Activated T-cell treated with anti-CD3 and anti-CD28 coated beads, Interleukin-2, amount 50 U/mL, for 24 hours (primary cell): ENCODE results near the gene POU2F3.
A peak's percentile ranks its signal among the peaks of the same experiment; 100 is the strongest.

Experiments
- DNase-seq: peaks from one replicate; pipeline ENCODE4 v3.0.0-alpha.2; 2020
- H3K27ac Mint-ChIP-seq: 2 replicates; pipeline ENCODE4 v1.8.0; 2020; ENCODE audit warnings: mild to moderate bottlenecking, mixed read lengths
- H3K27me3 Mint-ChIP-seq: 2 replicates; pipeline ENCODE4 v1.8.0; 2020; ENCODE audit warnings: mixed read lengths
- H3K36me3 Mint-ChIP-seq: 2 replicates; pipeline ENCODE4 v1.8.0; 2020; ENCODE audit warnings: low read depth, mixed read lengths
- H3K4me1 Mint-ChIP-seq: 2 replicates; pipeline ENCODE4 v1.8.0; 2020; ENCODE audit warnings: low read depth, mixed read lengths
- H3K4me3 Mint-ChIP-seq: 2 replicates; pipeline ENCODE4 v1.8.0; 2020; ENCODE audit warnings: mild to moderate bottlenecking, moderate library complexity, mixed read lengths
- H3K9me3 Mint-ChIP-seq: 2 replicates; pipeline ENCODE4 v1.8.0; 2020; ENCODE audit warnings: mixed read lengths

The POU2F3 gene

GRCh38 chr11:120290956-120291355 lies 51.0 kb downstream of the POU2F3 start:
- H3K36me3 Mint-ChIP-seq: no peaks in the 10 kb centered on the region
- H3K4me3 Mint-ChIP-seq: no peak overlapping the region
- H3K4me1 Mint-ChIP-seq: peaks cover 2% of the 10 kb centered on the region
- H3K27ac Mint-ChIP-seq: no peak overlapping the region
- no peak for DNase-seq
- H3K27me3 Mint-ChIP-seq: peaks cover 61% of the 10 kb centered on the region
- H3K9me3 Mint-ChIP-seq: no peaks in the 10 kb centered on the region

- H3K27ac Mint-ChIP-seq: no peak overlapping the region
- H3K27me3 Mint-ChIP-seq: peaks cover 73% of the 10 kb centered on the region
- no peaks in the 10 kb centered on the region for H3K36me3 Mint-ChIP-seq
- no peak for DNase-seq
- no peak overlapping the region for H3K4me3 Mint-ChIP-seq
- H3K4me1 Mint-ChIP-seq: peaks cover 2% of the 10 kb centered on the region
- no peaks in the 10 kb centered on the region for H3K9me3 Mint-ChIP-seq
These were observed 53.3 kb downstream of the POU2F3 start for GRCh38 chr11:120293038-120293800.

- DNase-seq: no peak
- Mint-ChIP-seq H3K27ac (no peak overlapping the region), H3K36me3 (no peaks in the 10 kb centered on the region), H3K27me3 (peaks cover 75% of the 10 kb centered on the region), H3K4me1 (peaks cover 2% of the 10 kb centered on the region), H3K4me3 (no peak overlapping the region), H3K9me3 (no peaks in the 10 kb centered on the region)
These were observed 54.2 kb downstream of the POU2F3 start for GRCh38 chr11:120294096-120294495.

DNA sequence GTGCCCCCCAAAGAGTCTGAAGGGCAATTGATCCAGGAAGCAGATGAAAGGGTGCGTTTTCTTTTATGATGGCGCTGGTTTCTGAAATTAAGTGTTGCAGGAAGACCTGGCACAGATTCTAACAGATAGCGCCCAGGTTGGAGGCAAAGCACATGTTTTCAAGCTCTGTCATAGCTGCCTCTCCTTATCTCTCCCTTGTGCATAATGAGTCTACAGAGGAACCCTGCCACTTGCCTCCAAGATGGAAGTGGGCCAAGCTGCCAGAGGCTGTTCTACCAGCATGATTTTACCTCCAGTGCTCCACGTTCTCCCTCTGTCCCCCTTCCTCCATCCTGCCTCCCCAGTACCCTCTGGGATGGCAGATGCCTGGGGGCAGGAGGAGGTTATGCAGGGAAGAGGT lies 55.2 kb downstream of the POU2F3 start:
- no peak for DNase-seq
- Mint-ChIP-seq H3K36me3 (no peaks in the 10 kb centered on the region), H3K27me3 (peaks cover 75% of the 10 kb centered on the region), H3K9me3 (no peaks in the 10 kb centered on the region), H3K27ac (no peak overlapping the region), H3K4me3 (no peak overlapping the region), H3K4me1 (no peaks in the 10 kb centered on the region)

GRCh38 chr11:120296554-120296953 lies 56.6 kb downstream of the POU2F3 start:
- Mint-ChIP-seq H3K4me1 (no peaks in the 10 kb centered on the region), H3K9me3 (no peaks in the 10 kb centered on the region), H3K36me3 (no peaks in the 10 kb centered on the region), H3K4me3 (no peak overlapping the region), H3K27ac (no peak overlapping the region), H3K27me3 (peaks cover 79% of the 10 kb centered on the region)
- no peak for DNase-seq

DNA sequence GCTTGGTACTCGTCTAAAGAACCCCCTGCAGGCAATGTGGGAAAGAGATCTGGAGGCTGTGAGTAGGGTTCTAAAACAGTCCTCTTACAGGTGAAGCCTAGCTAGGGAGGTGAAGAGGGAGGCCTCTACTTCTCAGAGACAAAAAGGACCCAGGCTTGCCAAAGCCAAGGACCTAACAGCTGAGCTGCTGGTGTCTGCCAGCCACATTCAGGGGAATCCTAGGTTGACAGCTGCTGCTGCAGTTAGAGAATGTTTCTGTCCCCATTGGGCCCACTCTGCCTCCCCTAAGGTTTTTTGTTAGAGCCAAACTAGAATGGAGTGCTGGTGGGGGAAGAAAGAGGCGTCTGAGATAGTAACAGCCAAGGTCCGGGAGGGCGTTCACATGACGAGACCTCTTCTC lies 58.5 kb downstream of the POU2F3 start:
- no peaks in the 10 kb centered on the region for H3K4me1 Mint-ChIP-seq
- H3K4me3 Mint-ChIP-seq: no peak overlapping the region
- H3K27me3 Mint-ChIP-seq: peaks cover 78% of the 10 kb centered on the region
- no peaks in the 10 kb centered on the region for H3K36me3 Mint-ChIP-seq
- H3K9me3 Mint-ChIP-seq: no peaks in the 10 kb centered on the region
- DNase-seq: no peak
- H3K27ac Mint-ChIP-seq: no peak overlapping the region

GRCh38 chr11:120302001-120302805 lies 62.3 kb downstream of the POU2F3 start:
- Mint-ChIP-seq H3K4me3 (no peak overlapping the region), H3K27me3 (peaks cover 62% of the 10 kb centered on the region), H3K9me3 (no peaks in the 10 kb centered on the region), H3K27ac (no peak overlapping the region), H3K4me1 (no peaks in the 10 kb centered on the region), H3K36me3 (no peaks in the 10 kb centered on the region)
- no peak for DNase-seq

GRCh38 chr11:120303004-120303637 lies 63.2 kb downstream of the POU2F3 start:
- Mint-ChIP-seq H3K9me3 (no peaks in the 10 kb centered on the region), H3K4me1 (no peaks in the 10 kb centered on the region), H3K4me3 (no peak overlapping the region), H3K27ac (no peak overlapping the region), H3K36me3 (no peaks in the 10 kb centered on the region), H3K27me3 (peaks cover 56% of the 10 kb centered on the region)
- peak; percentile 69 for DNase-seq

GRCh38 chr11:120304526-120304925 lies 64.6 kb downstream of the POU2F3 start:
- Mint-ChIP-seq H3K36me3 (no peaks in the 10 kb centered on the region), H3K4me3 (no peak overlapping the region), H3K27me3 (peaks cover 48% of the 10 kb centered on the region)

GRCh38 chr11:120305286-120305685 lies 65.3 kb downstream of the POU2F3 start:
- Mint-ChIP-seq H3K36me3 (no peaks in the 10 kb centered on the region), H3K9me3 (no peaks in the 10 kb centered on the region), H3K4me3 (no peak overlapping the region), H3K4me1 (no peaks in the 10 kb centered on the region), H3K27me3 (peaks cover 43% of the 10 kb centered on the region), H3K27ac (no peak overlapping the region)
- DNase-seq: no peak

More at GRCh38 chr11:120304526-120304925, 64.6 kb downstream of the POU2F3 start:
- no peak overlapping the region for H3K27ac Mint-ChIP-seq
- no peak for DNase-seq
- H3K9me3 Mint-ChIP-seq: no peaks in the 10 kb centered on the region
- no peaks in the 10 kb centered on the region for H3K4me1 Mint-ChIP-seq

DNA sequence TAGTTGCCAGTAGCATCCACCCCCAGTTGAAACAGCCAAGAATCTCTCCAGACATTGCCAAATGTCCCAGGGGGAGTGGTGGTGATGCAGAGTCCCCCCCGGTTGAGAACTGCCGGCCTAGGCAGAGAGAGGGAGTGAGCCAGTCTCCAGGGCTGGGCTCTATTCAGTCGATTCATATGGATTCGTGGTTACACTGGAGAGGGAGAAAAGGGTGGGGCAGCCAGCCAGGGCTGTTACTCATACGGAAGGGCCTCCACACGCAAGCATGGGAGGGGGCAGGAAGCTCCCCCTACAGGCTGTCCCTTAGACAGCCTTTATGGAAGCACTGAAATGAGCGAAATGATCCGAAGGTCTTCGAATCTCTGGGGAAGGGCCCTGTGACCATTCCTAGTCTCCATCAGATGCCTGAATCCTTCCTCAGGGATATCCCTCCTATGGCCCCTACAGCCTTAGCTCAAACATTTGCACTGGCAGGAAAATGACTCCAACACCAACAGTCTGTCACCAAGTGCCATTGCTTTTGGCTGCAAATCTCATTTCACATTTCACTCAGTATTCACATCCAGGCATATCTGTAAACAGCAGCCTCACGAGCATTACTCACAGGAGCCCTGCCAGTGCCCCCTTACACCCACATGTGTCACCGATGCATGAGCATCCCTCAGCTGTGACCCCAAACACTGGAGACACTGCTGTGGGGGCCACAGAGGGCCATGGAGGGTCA lies 66.7 kb downstream of the POU2F3 start:
- H3K4me1 Mint-ChIP-seq: no peaks in the 10 kb centered on the region
- no peak overlapping the region for H3K4me3 Mint-ChIP-seq
- H3K27ac Mint-ChIP-seq: no peak overlapping the region
- no peaks in the 10 kb centered on the region for H3K36me3 Mint-ChIP-seq
- no peaks in the 10 kb centered on the region for H3K9me3 Mint-ChIP-seq
- peaks cover 34% of the 10 kb centered on the region for H3K27me3 Mint-ChIP-seq
- no peak for DNase-seq

- Mint-ChIP-seq H3K36me3 (no peaks in the 10 kb centered on the region), H3K9me3 (no peaks in the 10 kb centered on the region), H3K4me1 (no peaks in the 10 kb centered on the region), H3K4me3 (no peak overlapping the region), H3K27me3 (peaks cover 28% of the 10 kb centered on the region), H3K27ac (no peak overlapping the region)
- DNase-seq: no peak
These were observed 67.5 kb downstream of the POU2F3 start for GRCh38 chr11:120307476-120307875.

DNA sequence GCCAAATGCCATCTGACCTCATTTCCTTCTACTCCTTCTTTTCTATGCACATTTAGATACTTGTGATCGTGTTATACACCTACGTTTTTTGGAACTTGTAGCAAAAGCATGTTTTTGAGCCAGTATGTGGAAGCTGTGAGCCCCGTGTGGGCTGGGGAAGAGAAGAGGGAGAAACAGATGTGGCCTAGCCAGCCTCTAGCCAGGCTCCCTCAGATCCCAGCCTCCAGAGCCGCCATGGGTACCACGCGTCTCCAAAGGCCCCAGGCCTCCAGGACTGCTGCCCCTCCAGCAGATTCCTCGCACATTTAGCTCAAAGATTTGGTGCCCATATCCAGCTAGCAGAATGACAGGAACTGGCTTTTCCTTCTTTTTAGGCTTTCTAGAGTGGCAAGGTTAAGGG lies 68.1 kb downstream of the POU2F3 start:
- Mint-ChIP-seq H3K4me1 (no peaks in the 10 kb centered on the region), H3K9me3 (no peaks in the 10 kb centered on the region), H3K4me3 (no peak overlapping the region), H3K27ac (no peak overlapping the region), H3K27me3 (peaks cover 30% of the 10 kb centered on the region), H3K36me3 (no peaks in the 10 kb centered on the region)
- no peak for DNase-seq

- Mint-ChIP-seq H3K4me3 (no peak overlapping the region), H3K4me1 (no peaks in the 10 kb centered on the region), H3K27ac (no peak overlapping the region), H3K9me3 (no peaks in the 10 kb centered on the region), H3K27me3 (peaks cover 18% of the 10 kb centered on the region), H3K36me3 (no peaks in the 10 kb centered on the region)
- DNase-seq: no peak
These were observed 70.9 kb downstream of the POU2F3 start for GRCh38 chr11:120310870-120311269.
